Measurements from ENCODE around the gene TAS2R30. TPM values are rescaled to one million over a fixed set of nuclear protein-coding genes. Genes with fewer than 3 reads are reported as not detected.
A peak's percentile ranks its signal among the peaks of the same experiment; 100 is the strongest.

The TAS2R30 gene
- total RNA-seq, 2 donors from 2014 or later = 4.1 to 15.1 TPM

DNA sequence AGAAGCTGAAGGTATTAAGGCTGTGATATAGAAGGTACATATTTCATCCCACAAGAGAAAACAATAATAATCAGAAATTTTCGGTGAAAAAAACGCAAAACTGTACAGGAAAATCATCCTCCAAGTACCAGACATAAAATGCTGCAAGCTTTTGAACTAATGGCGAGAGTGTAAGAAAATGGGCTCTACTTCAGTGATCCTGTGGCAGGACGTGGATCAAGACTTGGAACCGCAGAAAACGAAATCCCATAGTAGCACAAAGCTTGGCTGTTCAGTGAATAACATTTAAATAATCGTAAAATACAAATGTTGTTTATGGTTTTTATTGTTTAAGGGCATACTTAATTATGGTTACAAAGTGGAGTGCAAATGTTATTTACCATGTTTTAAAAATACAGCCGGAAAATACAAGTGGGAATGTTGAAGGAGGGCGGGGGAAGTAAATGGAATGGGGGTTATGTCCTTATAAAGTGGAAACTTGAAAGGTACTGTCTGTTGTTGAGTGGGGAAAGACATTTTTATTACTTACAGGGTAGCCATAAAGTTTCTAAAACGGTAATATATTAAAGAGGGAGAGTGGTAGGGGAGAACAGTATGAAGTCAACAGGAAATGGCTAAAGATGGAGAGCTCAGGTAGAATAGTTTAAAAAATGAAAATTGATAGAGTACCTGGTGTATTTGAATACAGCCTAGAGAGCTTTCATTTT, 37.7 kb upstream of the TAS2R30 start:
- ATAC-seq (ENCODE audit: insufficient number of reproducible peaks, low FRiP score, low read depth) (no peak), DNase-seq (ENCODE audit: low spot score) (no peak)
- no peak for TF ChIP-seq CTCF (IDR thresholded peaks at IDR 0.05)
- peak overlapping the region; percentile 76 for H3K4me3 ChIP-seq
- no peaks in the 10 kb centered on the region for H3K27me3 ChIP-seq (replicated peaks; ENCODE audit: insufficient read depth)
- H3K36me3 ChIP-seq = peaks cover 8% of the 10 kb centered on the region
- no peaks in the 10 kb centered on the region for H3K9me3 ChIP-seq
- peaks cover 26 to 32% of the 10 kb centered on the region in 2 donors for H3K4me1 ChIP-seq (ENCODE audit: control insufficient read depth in 1 of 2, low read depth in 2 of 2)
- H3K27ac ChIP-seq = peak overlapping the region; percentile 91 to 93

DNA sequence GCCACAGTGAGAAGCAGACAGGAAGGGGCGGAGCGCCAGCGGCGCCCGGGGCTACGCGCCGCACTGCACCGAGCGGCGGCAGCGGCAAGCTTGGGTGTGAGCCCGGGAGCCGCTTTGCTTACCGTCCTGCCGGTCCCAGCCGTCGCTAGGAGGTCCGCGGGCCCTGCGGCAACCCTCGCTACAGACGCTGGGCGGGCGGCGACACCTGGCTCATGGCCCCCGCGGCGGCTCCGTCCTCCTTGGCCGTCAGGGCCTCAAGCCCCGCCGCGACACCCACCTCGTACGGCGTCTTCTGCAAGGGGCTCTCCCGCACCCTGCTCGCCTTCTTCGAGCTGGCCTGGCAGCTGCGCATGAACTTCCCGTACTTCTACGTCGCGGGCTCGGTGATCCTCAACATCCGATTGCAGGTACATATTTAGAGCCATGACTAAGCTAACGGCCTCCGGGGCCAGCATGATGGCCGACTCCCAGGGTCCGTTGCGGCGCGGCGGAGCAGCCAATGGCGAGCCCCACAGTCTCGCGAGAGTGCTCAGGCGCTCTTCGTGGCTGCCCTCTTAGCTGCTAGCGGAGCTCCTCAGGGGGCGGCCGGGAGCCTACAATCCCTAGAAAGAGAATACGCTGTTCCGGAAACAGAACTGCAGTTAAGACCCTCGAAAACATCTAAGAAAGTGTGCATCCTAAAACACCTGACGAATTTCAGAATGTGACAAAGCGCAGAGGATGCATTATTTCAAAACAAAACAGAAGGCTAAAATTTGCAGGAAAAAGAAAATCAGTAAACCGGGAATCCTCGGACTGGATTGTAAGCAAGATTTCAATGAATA, 36.9 kb upstream of the TAS2R30 start, which contains the start of gene SMIM10L1:
SMIM10L1 (plus strand) TSS at position 50 of the 824 bp plus-strand sequence; CDS start at position 213, 163 bp downstream.
- Histone ChIP-seq H3K4me3 (peak within 1 kb of the TSS; percentile 76), H3K27me3 (replicated peaks; ENCODE audit: insufficient read depth) (no peaks in the 10 kb centered on the region), H3K4me1 (ENCODE audit: control insufficient read depth in 1 of 2, low read depth in 2 of 2) (peaks cover 26 to 32% of the 10 kb centered on the region in 2 donors), H3K9me3 (no peaks in the 10 kb centered on the region), H3K36me3 (peaks cover 8% of the 10 kb centered on the region), H3K27ac (peak within 1 kb of the TSS; percentile 91 to 93)
- peak; percentile 97 for ATAC-seq (ENCODE audit: insufficient number of reproducible peaks, low FRiP score, low read depth)
- no peak for TF ChIP-seq CTCF (IDR thresholded peaks at IDR 0.05)
- DNase-seq (ENCODE audit: low spot score) = peak; percentile 78

GRCh38 chr12:11170810-11171144, 36.3 kb upstream of the TAS2R30 start:
- TF ChIP-seq CTCF (IDR thresholded peaks at IDR 0.05) = no peak
- Histone ChIP-seq H3K27me3 (replicated peaks; ENCODE audit: insufficient read depth) (no peaks in the 10 kb centered on the region), H3K36me3 (peaks cover 8% of the 10 kb centered on the region), H3K4me3 (peak overlapping the region; percentile 76), H3K27ac (peak overlapping the region; percentile 91 to 93), H3K4me1 (ENCODE audit: control insufficient read depth in 1 of 2, low read depth in 2 of 2) (peaks cover 26 to 32% of the 10 kb centered on the region in 2 donors), H3K9me3 (no peaks in the 10 kb centered on the region)
- no peak for ATAC-seq (ENCODE audit: insufficient number of reproducible peaks, low FRiP score, low read depth)
- no peak for DNase-seq (ENCODE audit: low spot score)

DNA sequence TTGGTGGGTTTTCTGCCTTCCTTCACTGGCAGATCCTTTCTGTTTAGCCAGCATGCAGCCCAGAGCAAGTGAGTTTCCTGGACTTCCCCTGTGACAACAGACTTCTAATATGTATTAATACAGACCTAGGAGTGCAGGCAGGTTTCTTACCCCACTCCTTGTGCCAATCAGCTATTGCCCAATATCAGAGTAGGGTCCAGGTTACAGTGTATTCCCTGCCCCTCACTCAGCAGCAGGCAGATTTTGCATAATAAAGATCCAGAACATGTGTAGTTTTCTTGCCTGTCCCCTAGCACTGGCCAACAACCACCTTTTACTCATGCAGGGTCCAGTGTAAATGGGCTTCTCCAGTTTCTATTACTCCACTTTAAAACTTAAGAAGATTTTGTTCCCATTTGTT, 31.9 kb upstream of the TAS2R30 start:
- Histone ChIP-seq H3K9me3 (no peaks in the 10 kb centered on the region), H3K4me3 (no peak overlapping the region)
- TF ChIP-seq CTCF (IDR thresholded peaks at IDR 0.05) = no peak

GRCh38 chr12:11164384-11164783, 29.9 kb upstream of the TAS2R30 start:
- Histone ChIP-seq H3K9me3 (no peaks in the 10 kb centered on the region), H3K4me3 (no peak overlapping the region), H3K27ac (no peak overlapping the region), H3K36me3 (no peaks in the 10 kb centered on the region), H3K4me1 (ENCODE audit: control insufficient read depth in 1 of 2, low read depth in 2 of 2) (peaks cover 5 to 11% of the 10 kb centered on the region in 2 donors), H3K27me3 (replicated peaks; ENCODE audit: insufficient read depth) (no peaks in the 10 kb centered on the region)
- ATAC-seq (ENCODE audit: insufficient number of reproducible peaks, low FRiP score, low read depth) = no peak
- no peak for TF ChIP-seq CTCF (IDR thresholded peaks at IDR 0.05)
- no peak for DNase-seq (ENCODE audit: low spot score)

More for the DNA sequence above, 31.9 kb upstream of the TAS2R30 start:
- ATAC-seq (ENCODE audit: insufficient number of reproducible peaks, low FRiP score, low read depth) (no peak), DNase-seq (ENCODE audit: low spot score) (no peak)
- Histone ChIP-seq H3K36me3 (peaks cover 3% of the 10 kb centered on the region), H3K4me1 (ENCODE audit: control insufficient read depth in 1 of 2, low read depth in 2 of 2) (peaks cover 16 to 23% of the 10 kb centered on the region in 2 donors), H3K27ac (no peak overlapping the region), H3K27me3 (replicated peaks; ENCODE audit: insufficient read depth) (no peaks in the 10 kb centered on the region)

All from thoracic aorta (tissue), 2 donors.